Uterus (tissue), 2 donors: ENCODE measurements around the gene HRAS.

Source experiments
- POLR2A ChIP-seq, 2 donors: fragments of 450-650 bp; IDR thresholded peaks; one replicate each; pipeline ENCODE4 v1.6.1; 2016; ENCODE audit warnings: antibody characterized with exemption in 2 of 2, mild to moderate bottlenecking in 1 of 2, moderate library complexity in 1 of 2
- TF ChIP-seq, protein P1 (sequence below), 4 experiments: fragments of 200-600 bp in 2 of 4; fragments of 450-650 bp in 2 of 4; sonication (generic) in 2 of 4; IDR thresholded peaks; one replicate each; pipeline ENCODE4 v1.5.1; 2016 to 2019; ENCODE audit warnings: antibody characterized with exemption in 4 of 4, mild to moderate bottlenecking in 2 of 4, moderate library complexity in 1 of 4

GRCh38 chr11:561148-562003, 26.0 kb upstream of the HRAS start:
- TF ChIP-seq, protein P1, sequence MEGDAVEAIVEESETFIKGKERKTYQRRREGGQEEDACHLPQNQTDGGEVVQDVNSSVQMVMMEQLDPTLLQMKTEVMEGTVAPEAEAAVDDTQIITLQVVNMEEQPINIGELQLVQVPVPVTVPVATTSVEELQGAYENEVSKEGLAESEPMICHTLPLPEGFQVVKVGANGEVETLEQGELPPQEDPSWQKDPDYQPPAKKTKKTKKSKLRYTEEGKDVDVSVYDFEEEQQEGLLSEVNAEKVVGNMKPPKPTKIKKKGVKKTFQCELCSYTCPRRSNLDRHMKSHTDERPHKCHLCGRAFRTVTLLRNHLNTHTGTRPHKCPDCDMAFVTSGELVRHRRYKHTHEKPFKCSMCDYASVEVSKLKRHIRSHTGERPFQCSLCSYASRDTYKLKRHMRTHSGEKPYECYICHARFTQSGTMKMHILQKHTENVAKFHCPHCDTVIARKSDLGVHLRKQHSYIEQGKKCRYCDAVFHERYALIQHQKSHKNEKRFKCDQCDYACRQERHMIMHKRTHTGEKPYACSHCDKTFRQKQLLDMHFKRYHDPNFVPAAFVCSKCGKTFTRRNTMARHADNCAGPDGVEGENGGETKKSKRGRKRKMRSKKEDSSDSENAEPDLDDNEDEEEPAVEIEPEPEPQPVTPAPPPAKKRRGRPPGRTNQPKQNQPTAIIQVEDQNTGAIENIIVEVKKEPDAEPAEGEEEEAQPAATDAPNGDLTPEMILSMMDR (IDR thresholded peaks at IDR 0.05): no peak
- no peak for TF ChIP-seq POLR2A (IDR thresholded peaks at IDR 0.05)
